HepG2 (cell line): ENCODE data around the gene RNMT. TPM values are rescaled to one million over a fixed set of nuclear protein-coding genes. Genes with fewer than 3 reads are reported as not detected.

Source experiments
- AHR ChIP-seq: IDR thresholded peaks from 2 replicates; pipeline ENCODE4 v1.6.1; 2018; ENCODE audit warnings: missing genetic modification reagents, missing compliant biosample characterization
- ATF7 ChIP-seq, 2 experiments: fragments of 450-650 bp in 1 of 2; sonication (generic) in 1 of 2; formaldehyde crosslinking in 1 of 2; IDR thresholded peaks; 2 replicates each; pipeline versions ENCODE4 v1.4.0 to v1.6.1; 2016 to 2020; ENCODE audit warnings: antibody characterized with exemption in 1 of 2, mild to moderate bottlenecking in 1 of 2, missing genetic modification reagents in 1 of 2
- CREM ChIP-seq, 2 experiments: sonication (generic) in 1 of 2; formaldehyde crosslinking in 1 of 2; IDR thresholded peaks; 2 replicates each; pipeline versions ENCODE4 v1.4.0 to v1.6.1; 2016 to 2020; ENCODE audit warnings: antibody characterized with exemption in 1 of 2, mild to moderate bottlenecking in 1 of 2, missing genetic modification reagents in 1 of 2
- FOXK1 ChIP-seq: sonication (generic); formaldehyde crosslinking; IDR thresholded peaks from 2 replicates; pipeline ENCODE4 v1.4.0; 2020; ENCODE audit warnings: low read depth, missing genetic modification reagents, borderline replicate concordance
- GTF3A ChIP-seq: sonication (generic); formaldehyde crosslinking; conservative IDR thresholded peaks from 2 replicates; pipeline ENCODE4 v1.4.0; 2020; ENCODE audit warnings: mild to moderate bottlenecking, missing genetic modification reagents
- MEIS2 ChIP-seq: sonication (generic); formaldehyde crosslinking; IDR thresholded peaks from 2 replicates; pipeline ENCODE4 v1.9.0; 2021; ENCODE audit warnings: mild to moderate bottlenecking, missing genetic modification reagents
- MTA3 ChIP-seq: sonication (generic); formaldehyde crosslinking; IDR thresholded peaks from 2 replicates; pipeline ENCODE4 v1.4.0; 2020; ENCODE audit warnings: missing genetic modification reagents
- NCOA5 ChIP-seq: sonication (generic); formaldehyde crosslinking; IDR thresholded peaks from 2 replicates; pipeline ENCODE4 v1.4.0; 2020; ENCODE audit warnings: missing genetic modification reagents
- NR0B2 ChIP-seq: sonication (generic); formaldehyde crosslinking; IDR thresholded peaks from 2 replicates; pipeline ENCODE4 v1.4.0; 2020; ENCODE audit warnings: mild to moderate bottlenecking, missing genetic modification reagents
- PRPF4 ChIP-seq: fragments of 200-400 bp; formaldehyde crosslinking; IDR thresholded peaks from 2 replicates; pipeline ENCODE4 v1.6.1; 2016; ENCODE audit warnings: low read length, low read depth; ENCODE audit not compliant: poor library complexity, severe bottlenecking
- RCOR2 ChIP-seq: IDR thresholded peaks from 2 replicates; pipeline ENCODE4 v1.6.1; 2016; ENCODE audit warnings: missing biosample characterization, missing genetic modification reagents
- RFX3 ChIP-seq: IDR thresholded peaks from 2 replicates; pipeline ENCODE4 v1.6.1; 2016; ENCODE audit warnings: missing biosample characterization, missing genetic modification reagents
- RNF219 ChIP-seq: sonication (generic); formaldehyde crosslinking; IDR thresholded peaks from 2 replicates; pipeline ENCODE4 v1.5.0; 2020; ENCODE audit warnings: mild to moderate bottlenecking, missing genetic modification reagents
- SMAD1 ChIP-seq: sonication (generic); formaldehyde crosslinking; IDR thresholded peaks from 2 replicates; pipeline ENCODE4 v1.4.0; 2020; ENCODE audit warnings: missing genetic modification reagents, low read depth, mild to moderate bottlenecking, borderline replicate concordance
- ZEB1 ChIP-seq: IDR thresholded peaks from 2 replicates; pipeline ENCODE4 v1.6.1; 2012; ENCODE audit warnings: mild to moderate bottlenecking, low read depth, inconsistent platforms; ENCODE audit not compliant: insufficient replicate concordance
- ZFP90 ChIP-seq: sonication (generic); formaldehyde crosslinking; IDR thresholded peaks from 2 replicates; pipeline ENCODE4 v1.8.0; 2022; ENCODE audit warnings: missing genetic modification reagents, mild to moderate bottlenecking, inconsistent platforms, borderline replicate concordance
- ZKSCAN5 ChIP-seq: sonication (generic); formaldehyde crosslinking; IDR thresholded peaks from 2 replicates; pipeline ENCODE4 v1.5.1; 2020; ENCODE audit warnings: mild to moderate bottlenecking, missing genetic modification reagents
- ZMYM4 ChIP-seq: sonication (generic); formaldehyde crosslinking; IDR thresholded peaks from 2 replicates; pipeline ENCODE4 v1.8.1; 2023; ENCODE audit warnings: mild to moderate bottlenecking, missing genetic modification reagents
- ZNF124 ChIP-seq: sonication (generic); formaldehyde crosslinking; IDR thresholded peaks from 2 replicates; pipeline ENCODE4 v1.4.0; 2020; ENCODE audit warnings: missing genetic modification reagents
- ZNF20 ChIP-seq: sonication (generic); formaldehyde crosslinking; IDR thresholded peaks from 2 replicates; pipeline ENCODE4 v1.4.0; 2020; ENCODE audit warnings: mild to moderate bottlenecking, moderate library complexity, missing genetic modification reagents
- ZNF260 ChIP-seq: sonication (generic); formaldehyde crosslinking; IDR thresholded peaks from 2 replicates; pipeline ENCODE4 v1.4.0; 2020; ENCODE audit warnings: missing genetic modification reagents, low read depth, mild to moderate bottlenecking, borderline replicate concordance
- ZNF335 ChIP-seq: sonication (generic); formaldehyde crosslinking; IDR thresholded peaks from 2 replicates; pipeline ENCODE4 v1.4.0; 2020; ENCODE audit warnings: missing genetic modification reagents
- ZNF367 ChIP-seq: sonication (generic); formaldehyde crosslinking; IDR thresholded peaks from 2 replicates; pipeline ENCODE4 v1.4.0; 2020; ENCODE audit warnings: missing genetic modification reagents, borderline replicate concordance
- ZNF460 ChIP-seq: sonication (generic); formaldehyde crosslinking; IDR thresholded peaks from 2 replicates; pipeline ENCODE4 v1.5.1; 2020; ENCODE audit warnings: missing genetic modification reagents, mild to moderate bottlenecking, borderline replicate concordance
- ZNF776 ChIP-seq: sonication (generic); formaldehyde crosslinking; IDR thresholded peaks from 2 replicates; pipeline ENCODE4 v1.4.0; 2020; ENCODE audit warnings: mild to moderate bottlenecking, missing genetic modification reagents
- ZNF777 ChIP-seq: sonication (generic); formaldehyde crosslinking; IDR thresholded peaks from 2 replicates; pipeline ENCODE4 v1.4.0; 2020; ENCODE audit warnings: missing genetic modification reagents
- ZNF790 ChIP-seq: sonication (generic); formaldehyde crosslinking; IDR thresholded peaks from 2 replicates; pipeline ENCODE4 v1.8.0; 2022; ENCODE audit warnings: missing genetic modification reagents, mild to moderate bottlenecking, borderline replicate concordance
- polyA plus RNA-seq, 8 experiments: library from polyadenylated mRNA; depleted of rRNA in 3 of 8; stranded (reverse) in 7 of 8; unstranded in 1 of 8; fragments of >200 nt; fragmentation: Illumina TruSeq in 4 of 8; extraction: Trizol in 4 of 8; gene quantifications; 2 replicates each; pipeline versions ENCODE4 v1.2.1 to v1.2.3, GENCODE V29; 2011 to 2016; ENCODE audit warnings: low read depth in 4 of 8, missing spikeins in 1 of 8, mixed read lengths in 1 of 8; ENCODE audit not compliant: insufficient read depth in 1 of 8
- total RNA-seq, 5 experiments: library from RNA; depleted of rRNA; stranded (reverse); fragments of >200 nt; fragmentation: Illumina TruSeq; extraction: Trizol; gene quantifications; 2 replicates each; pipeline ENCODE4 v1.2.3, GENCODE V29; 2016; ENCODE audit warnings: low read depth in 1 of 5

The RNMT gene
- total and polyA plus RNA-seq, 2 of the 13 experiments (the other 11 are each of a cell fraction or from before 2014, with no cell fraction given): 22.9 to 24.4 TPM

- TF ChIP-seq RCOR2 (CRISPR knock-in tag) (no peak), MEIS2 (CRISPR knock-in tag) (peak; percentile 85; the same call in 1 of the 2 replicates), ZNF335 (CRISPR knock-in tag) (peak; percentile 67; the same call in 1 of the 2 replicates), RFX3 (CRISPR knock-in tag) (no peak), MTA3 (CRISPR knock-in tag) (no peak), FOXK1 (CRISPR knock-in tag) (peak; percentile 98), ZNF260 (CRISPR knock-in tag) (no peak), ATF7 (IDR thresholded peaks at IDR 0.05) (peak; percentile 52; the same call in 1 of the 2 replicates), ATF7 (CRISPR knock-in tag; IDR thresholded peaks at IDR 0.05) (peak; percentile 86), PRPF4 (no peak), ZMYM4 (CRISPR knock-in tag) (peak; percentile 95), GTF3A (CRISPR knock-in tag) (peak; percentile 79; the same call in 1 of the 2 replicates), ZNF367 (CRISPR knock-in tag) (peak; percentile 31; the same call in 1 of the 2 replicates), ZKSCAN5 (CRISPR knock-in tag) (0 out of 2 replicates have a peak, but pooled peaks have one; percentile 10), NCOA5 (CRISPR knock-in tag) (no peak), ZNF124 (CRISPR knock-in tag) (peak; percentile 18), RNF219 (CRISPR knock-in tag) (no peak; the same call in 1 of the 2 replicates), ZNF790 (CRISPR knock-in tag) (peak; percentile 90; the same call in 1 of the 2 replicates), AHR (CRISPR knock-in tag) (no peak), SMAD1 (peak; percentile 95), CREM (IDR thresholded peaks at IDR 0.05) (peak; percentile 97), CREM (CRISPR knock-in tag; IDR thresholded peaks at IDR 0.05) (peak; percentile 76), ZNF460 (CRISPR knock-in tag) (no peak; the same call in 1 of the 2 replicates), ZNF776 (CRISPR knock-in tag) (peak; percentile 91), ZFP90 (CRISPR knock-in tag) (peak; percentile 96; the same call in 1 of the 2 replicates), ZEB1 (no peak), ZNF777 (CRISPR knock-in tag) (peak; percentile 65), NR0B2 (CRISPR knock-in tag) (peak; percentile 95; the same call in 1 of the 2 replicates), ZNF20 (CRISPR knock-in tag) (no peak)
Observed at GRCh38 chr18:13726232-13726971, at the start of gene RNMT, which contains the start of gene FAM210A (continued).
